PC-3 (cell line): ENCODE results near the gene GPR183.

Experiments
- CTCF ChIP-seq: fragments of 300-600 bp; sonication (generic); conservative IDR thresholded peaks from 2 replicates; pipeline ENCODE4 v1.5.1; 2017; ENCODE audit warnings: antibody characterized with exemption, low read depth, mild to moderate bottlenecking, low read length
- EZH2 ChIP-seq: fragments of 300-600 bp; sonication (generic); IDR thresholded peaks from one replicate; pipeline ENCODE4 v1.6.1; 2017; ENCODE audit warnings: antibody characterized with exemption, mild to moderate bottlenecking, low read length; ENCODE audit not compliant: unreplicated experiment
- EZH2phosphoT487 ChIP-seq: fragments of 300-600 bp; sonication (generic); IDR thresholded peaks from 2 replicates; pipeline ENCODE4 v1.6.1; 2018; ENCODE audit warnings: mild to moderate bottlenecking, antibody characterized with exemption, low read length, borderline replicate concordance

DNA sequence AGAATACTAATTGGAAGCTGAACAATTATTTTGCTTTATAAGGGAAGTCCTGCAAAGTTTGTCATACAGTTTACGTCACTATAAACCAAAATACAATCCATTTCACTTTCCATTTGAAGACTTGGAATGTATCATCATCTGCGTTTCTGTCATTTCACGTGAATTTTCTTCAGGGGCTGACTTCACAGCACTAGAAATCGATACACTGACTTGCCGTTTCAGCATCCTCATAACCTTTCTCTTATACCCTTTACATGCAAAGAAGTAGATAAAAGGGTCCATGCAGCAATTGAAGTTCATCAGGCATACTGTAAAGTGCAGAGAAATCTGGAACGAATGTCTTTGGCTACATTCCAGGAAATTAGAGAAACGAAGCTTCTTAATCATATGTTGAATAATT is 12.2 kb downstream of the GPR183 start:
- TF ChIP-seq CTCF (no peak), EZH2 (no peak), EZH2phosphoT487 (no peak)
